ENCODE measurements around the gene SUMF2.
"Not testable (repeated sequence)": the region's sequence is repeated elsewhere in the genome, so short reads cannot be mapped to it uniquely, and the experiment has no call there.

The SUMF2 gene

GRCh38 chr7:56063500-56063881 lies 595 bp upstream of the SUMF2 start:
- DNase-seq, result no peak

DNA sequence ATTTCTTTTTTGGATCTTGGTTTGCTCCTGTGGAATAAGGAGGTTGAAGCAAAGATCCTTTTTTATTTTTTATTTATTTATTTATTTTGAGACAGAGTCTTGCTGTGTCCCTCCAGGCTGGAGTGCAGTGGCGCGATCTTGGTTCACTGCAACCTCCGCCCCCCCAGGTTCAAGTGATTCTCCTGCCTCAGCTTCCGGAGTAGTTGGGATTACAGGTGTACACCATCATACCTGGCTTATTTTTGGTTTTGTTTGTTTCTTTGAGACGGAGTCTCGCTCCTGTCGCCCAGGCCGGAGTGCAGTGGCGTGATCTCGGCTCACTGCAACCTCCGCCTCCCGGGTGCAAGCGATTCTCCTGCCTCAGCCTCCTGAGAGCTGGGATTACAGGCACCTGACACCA lies 2.3 kb downstream of the SUMF2 start:
- not testable (repeated sequence) for DNase-seq

DNA sequence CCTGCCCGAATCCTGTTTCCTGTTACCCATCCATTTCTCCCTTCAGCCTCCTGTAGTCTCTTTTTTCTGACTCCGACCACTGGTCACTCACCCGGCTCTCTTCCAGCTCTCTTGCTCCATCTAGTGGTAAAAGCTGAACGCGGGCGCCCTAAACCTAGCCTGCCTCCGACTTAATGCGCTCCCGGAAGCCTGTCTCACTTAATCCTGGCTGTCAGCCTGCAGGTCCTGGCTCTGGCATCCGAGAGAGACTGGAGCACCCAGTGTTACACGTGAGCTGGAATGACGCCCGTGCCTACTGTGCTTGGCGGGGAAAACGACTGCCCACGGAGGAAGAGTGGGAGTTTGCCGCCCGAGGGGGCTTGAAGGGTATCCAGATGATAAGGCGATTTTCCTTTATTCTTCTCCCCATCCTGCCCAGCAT lies 10.3 kb downstream of the SUMF2 start:
- DNase-seq, result peak; percentile 61

- no peak for DNase-seq
Measured at GRCh38 chr7:56077681-56078080, 13.6 kb downstream of the SUMF2 start.

GRCh38 chr7:56078196-56078595 lies 14.1 kb downstream of the SUMF2 start:
- DNase-seq, result no peak

DNA sequence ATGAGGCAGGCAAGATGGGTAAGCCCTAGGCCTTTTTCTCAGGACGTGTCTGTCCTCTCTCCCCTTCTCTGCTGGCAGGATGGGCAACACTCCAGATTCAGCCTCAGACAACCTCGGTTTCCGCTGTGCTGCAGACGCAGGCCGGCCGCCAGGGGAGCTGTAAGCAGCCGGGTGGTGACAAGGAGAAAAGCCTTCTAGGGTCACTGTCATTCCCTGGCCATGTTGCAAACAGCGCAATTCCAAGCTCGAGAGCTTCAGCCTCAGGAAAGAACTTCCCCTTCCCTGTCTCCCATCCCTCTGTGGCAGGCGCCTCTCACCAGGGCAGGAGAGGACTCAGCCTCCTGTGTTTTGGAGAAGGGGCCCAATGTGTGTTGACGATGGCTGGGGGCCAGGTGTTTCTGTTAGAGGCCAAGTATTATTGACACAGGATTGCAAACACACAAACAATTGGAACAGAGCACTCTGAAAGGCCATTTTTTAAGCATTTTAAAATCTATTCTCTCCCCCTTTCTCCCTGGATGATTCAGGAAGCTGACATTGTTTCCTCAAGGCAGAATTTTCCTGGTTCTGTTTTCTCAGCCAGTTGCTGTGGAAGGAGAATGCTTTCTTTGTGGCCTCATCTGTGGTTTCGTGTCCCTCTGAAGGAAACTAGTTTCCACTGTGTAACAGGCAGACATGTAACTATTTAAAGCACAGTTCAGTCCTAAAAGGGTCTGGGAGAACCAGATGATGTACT lies 15.5 kb downstream of the SUMF2 start:
- DNase-seq, result no peak

GRCh38 chr7:56080726-56081435 lies 16.8 kb downstream of the SUMF2 start:
- DNase-seq, result not testable (repeated sequence)

DNA sequence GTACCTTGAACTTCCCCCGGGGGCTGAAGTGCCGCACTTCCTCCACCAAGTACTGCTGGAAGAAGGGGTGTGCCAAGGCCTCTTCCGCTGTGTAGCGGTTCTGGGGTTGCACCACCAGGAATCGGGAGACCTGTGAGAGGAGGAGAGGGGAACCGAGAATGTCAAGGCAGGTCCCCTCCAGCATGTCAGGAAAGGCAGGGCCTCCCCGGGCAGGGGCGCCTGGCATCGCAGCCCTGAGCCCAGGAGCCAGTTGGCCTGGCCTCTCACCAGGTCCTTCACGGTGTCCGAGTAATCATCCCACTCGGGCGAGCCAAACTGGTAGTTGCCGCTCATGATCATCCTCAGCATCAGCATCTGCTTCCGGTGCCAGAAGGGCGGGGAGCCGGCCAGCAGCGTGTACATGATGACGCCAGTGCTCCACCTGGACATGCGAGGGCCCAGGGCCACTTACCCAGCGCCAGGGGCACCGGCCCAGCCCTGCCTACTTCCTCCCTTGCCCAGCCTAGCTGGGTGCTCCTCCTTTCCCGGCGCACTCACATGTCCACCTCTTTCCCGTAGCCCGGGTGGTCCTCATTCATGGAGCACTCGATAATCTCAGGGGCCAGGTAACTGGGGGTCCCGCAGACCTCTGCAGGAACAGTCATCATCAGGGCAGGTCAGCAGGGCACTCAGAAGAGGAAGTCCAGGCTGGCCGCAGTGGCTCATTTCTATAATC lies 17.7 kb downstream of the SUMF2 start:
- no peak for DNase-seq

- DNase-seq, result no peak
Measured at GRCh38 chr7:56083150-56083785, 19.2 kb downstream of the SUMF2 start.

DNA sequence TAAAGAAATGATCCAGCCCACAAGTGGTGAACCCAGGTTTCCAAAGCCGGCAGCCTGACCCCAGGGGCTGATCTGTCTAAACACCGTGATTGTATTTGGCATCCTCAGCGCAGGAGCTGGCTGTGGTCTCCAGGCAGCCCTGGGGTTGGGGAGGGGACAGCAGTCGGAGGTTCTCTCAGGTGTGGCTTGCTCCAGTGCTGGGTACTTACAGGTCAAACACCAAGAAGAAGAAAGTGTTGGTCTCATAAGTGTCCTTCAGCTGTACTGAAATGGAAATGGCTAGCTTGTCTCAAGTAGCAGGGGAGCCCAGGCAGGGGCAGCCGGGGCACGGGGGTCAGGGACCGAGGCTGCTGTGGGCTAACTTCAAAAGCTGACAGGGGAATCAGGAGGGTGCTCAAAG lies 22.7 kb downstream of the SUMF2 start:
- DNase-seq, result no peak

GRCh38 chr7:56087445-56087844 lies 23.4 kb downstream of the SUMF2 start:
- no peak for DNase-seq

GRCh38 chr7:56091591-56091990 lies 27.5 kb downstream of the SUMF2 start:
- DNase-seq, result no peak

DNA sequence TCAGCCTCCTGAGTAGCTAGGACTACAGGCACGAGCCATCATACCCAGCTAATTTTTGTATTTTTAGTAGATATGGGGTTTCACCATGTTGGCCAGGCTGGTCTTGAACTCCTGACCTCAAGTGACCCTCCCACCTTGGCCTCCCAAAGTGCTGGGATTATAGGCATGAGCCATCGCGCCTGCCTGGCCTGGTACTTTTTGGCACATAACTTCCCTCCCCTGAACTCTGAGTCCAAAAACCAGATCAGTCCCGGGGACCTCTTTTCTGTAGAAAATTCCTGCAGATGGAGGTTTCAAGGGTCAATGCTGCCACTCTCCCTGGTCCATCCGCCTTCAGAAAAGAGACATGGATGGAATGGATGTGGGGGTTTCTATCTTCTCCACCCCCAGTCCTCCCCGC lies 28.3 kb downstream of the SUMF2 start:
- not testable (repeated sequence) for DNase-seq

- DNase-seq, result no peak
Measured at GRCh38 chr7:56092789-56093531, 28.9 kb downstream of the SUMF2 start, which contains the start of gene PHKG1. PHKG1 (minus strand) TSS chr7:56092952; CDS start chr7:56088941, 4,011 bp downstream.

DNA sequence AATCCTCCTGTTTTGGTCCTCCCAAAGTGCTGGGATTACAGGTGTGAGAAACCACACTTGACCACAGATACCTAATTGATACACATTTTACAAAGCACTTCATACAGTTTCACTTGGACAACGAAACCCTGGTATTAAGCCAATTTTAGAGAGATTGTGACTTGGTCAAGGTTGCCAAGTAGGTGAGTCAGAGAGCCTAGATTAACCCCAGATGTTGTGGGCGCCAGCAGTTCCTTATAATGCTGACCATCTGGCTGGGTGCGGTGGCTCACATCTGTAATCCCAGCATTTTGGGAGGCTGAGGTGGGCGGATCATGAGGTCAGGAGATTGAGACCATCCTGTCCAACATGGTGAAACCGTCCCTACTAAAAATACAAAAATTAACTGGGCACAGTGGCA lies 33.6 kb downstream of the SUMF2 start:
- no peak for DNase-seq

- not testable (repeated sequence) for DNase-seq
Measured at GRCh38 chr7:56098187-56099008, 34.3 kb downstream of the SUMF2 start.

- DNase-seq, result no peak
Measured at GRCh38 chr7:56099653-56100052, 35.6 kb downstream of the SUMF2 start.

DNA sequence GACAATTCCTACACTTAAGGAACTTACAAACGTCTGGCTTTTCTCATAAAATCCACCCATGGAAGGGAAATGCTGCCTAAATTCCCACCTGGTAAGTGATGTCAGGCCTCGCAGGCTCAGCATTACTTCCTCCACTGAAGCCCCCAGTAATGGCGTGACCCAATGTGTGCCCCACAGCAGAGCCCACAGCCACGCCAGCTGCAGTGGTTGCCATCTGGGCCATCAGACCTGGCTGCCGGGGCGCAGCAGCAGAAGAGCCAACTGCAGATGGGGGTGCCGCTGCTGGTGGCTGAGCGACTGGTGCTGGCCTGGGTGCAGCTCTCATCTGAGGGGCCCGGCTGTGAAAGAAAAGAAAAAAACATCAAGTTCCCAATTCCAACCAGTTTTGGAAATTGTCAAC lies 40.1 kb downstream of the SUMF2 start:
- not testable (repeated sequence) for DNase-seq

GRCh38 chr7:56105508-56105907 lies 41.4 kb downstream of the SUMF2 start:
- DNase-seq, result no peak

DNA sequence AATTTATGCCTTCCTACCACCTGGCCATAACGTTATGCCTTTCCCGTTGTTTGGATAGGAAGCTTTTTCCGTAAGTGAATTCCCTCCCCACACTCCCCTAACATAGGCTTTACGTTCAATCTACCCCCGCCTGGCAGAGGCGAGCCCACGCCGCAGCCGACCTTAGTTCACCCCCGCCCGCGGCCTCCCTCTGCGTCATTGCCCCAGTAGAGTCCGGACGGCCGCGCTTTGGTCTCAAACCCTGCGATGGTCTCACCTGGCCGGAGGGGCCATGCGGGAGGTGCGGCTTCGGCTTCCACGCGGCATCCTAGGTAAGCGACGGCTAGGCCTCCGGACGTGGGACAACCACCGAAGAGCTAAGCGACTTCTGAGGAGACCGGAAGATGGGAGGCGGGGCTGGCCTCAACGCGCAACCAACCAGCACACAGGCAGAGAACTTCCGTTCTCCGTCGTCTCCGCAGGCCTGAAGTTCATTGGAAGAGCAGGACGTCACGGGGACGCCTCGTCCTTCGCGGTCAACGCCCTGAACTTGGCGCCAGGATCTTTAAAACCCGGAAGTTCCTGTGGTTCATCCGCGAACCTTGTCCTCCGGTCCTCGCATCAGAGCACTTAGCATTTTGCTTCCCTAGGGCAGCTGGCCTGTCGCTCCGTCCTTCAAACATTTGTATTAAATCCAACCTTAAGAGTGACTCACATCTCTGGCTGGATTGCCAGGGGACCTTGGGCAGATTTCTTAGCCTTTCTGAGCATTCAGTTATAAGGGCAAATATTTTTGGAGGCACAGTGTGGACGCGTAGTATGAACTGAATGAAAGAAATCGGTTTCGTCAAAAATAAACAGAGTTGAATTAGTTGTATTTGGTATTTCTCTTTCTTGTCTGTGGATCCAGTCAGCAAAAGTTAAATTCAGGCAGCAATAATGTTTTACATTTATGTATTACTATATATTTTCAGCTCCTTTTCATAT lies 42.3 kb downstream of the SUMF2 start, which contains the start of gene CHCHD2:
Gene CHCHD2, minus strand, starts transcription at position 369 of the 966 bp plus-strand sequence. Its CDS starts 63 bp downstream, at position 306.
- DNase-seq, result peak; percentile 93
